A673 (cell line): ENCODE measurements around the gene BEAN1.

Experiments used
- EZH2 ChIP-seq: fragments of 200-600 bp; sonication (generic); IDR thresholded peaks from 2 replicates; pipeline ENCODE4 v1.6.1; 2017; ENCODE audit warnings: borderline replicate concordance, low read depth, mild to moderate bottlenecking, mixed read lengths, antibody characterized with exemption, low read length; ENCODE audit not compliant: poor library complexity, severe bottlenecking
- TF ChIP-seq, protein P1 (sequence below): fragments of 300-800, 200-600 bp; sonication (generic); conservative IDR thresholded peaks from 2 replicates; pipeline ENCODE4 v1.5.1; 2017; ENCODE audit warnings: low read depth, mild to moderate bottlenecking, antibody characterized with exemption, low read length, moderate library complexity, mixed read lengths

- TF ChIP-seq, protein P1, sequence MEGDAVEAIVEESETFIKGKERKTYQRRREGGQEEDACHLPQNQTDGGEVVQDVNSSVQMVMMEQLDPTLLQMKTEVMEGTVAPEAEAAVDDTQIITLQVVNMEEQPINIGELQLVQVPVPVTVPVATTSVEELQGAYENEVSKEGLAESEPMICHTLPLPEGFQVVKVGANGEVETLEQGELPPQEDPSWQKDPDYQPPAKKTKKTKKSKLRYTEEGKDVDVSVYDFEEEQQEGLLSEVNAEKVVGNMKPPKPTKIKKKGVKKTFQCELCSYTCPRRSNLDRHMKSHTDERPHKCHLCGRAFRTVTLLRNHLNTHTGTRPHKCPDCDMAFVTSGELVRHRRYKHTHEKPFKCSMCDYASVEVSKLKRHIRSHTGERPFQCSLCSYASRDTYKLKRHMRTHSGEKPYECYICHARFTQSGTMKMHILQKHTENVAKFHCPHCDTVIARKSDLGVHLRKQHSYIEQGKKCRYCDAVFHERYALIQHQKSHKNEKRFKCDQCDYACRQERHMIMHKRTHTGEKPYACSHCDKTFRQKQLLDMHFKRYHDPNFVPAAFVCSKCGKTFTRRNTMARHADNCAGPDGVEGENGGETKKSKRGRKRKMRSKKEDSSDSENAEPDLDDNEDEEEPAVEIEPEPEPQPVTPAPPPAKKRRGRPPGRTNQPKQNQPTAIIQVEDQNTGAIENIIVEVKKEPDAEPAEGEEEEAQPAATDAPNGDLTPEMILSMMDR: no peak
- no peak for TF ChIP-seq EZH2
These were observed 80.7 kb downstream of the BEAN1 start for GRCh38 chr16:66507731-66508239.
